IPS DF 4.7 (cell line): ENCODE data around the gene BMP2K.

Experiments used
- DNase-seq: peaks from one replicate; pipeline ENCODE4 v3.0.0-alpha.2; 2013; ENCODE audit warnings: low spot score; ENCODE audit errors: extremely low read depth

Gene BMP2K

DNA sequence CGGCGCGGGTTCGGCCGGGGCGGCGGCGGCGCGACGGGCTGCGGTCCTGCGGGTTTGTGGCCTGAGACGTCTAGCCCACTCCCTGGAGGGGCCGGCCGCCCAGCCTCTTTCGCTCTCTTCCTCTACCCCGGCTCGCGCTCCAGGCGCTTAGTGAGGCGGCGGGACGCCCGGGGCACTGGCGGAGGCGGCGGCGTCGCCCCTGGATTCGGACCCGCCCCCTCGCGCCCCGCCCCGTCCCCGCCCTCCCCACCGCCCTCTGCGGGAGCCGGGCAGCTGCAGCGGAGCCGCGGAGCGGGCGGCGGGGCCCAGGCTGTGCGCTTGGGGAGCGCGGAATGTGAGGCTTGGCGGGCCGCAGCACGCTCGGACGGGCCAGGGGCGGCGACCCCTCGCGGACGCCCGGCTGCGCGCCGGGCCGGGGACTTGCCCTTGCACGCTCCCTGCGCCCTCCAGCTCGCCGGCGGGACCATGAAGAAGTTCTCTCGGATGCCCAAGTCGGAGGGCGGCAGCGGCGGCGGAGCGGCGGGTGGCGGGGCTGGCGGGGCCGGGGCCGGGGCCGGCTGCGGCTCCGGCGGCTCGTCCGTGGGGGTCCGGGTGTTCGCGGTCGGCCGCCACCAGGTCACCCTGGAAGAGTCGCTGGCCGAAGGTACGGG, at the start of gene BMP2K:
TSS of gene BMP2K (plus strand) at position 272 of the 650 bp plus-strand sequence. CDS start at position 466, 194 bp downstream.
- no peak for DNase-seq

GRCh38 chr4:78726546-78726945, 49.6 kb upstream of the BMP2K start:
- DNase-seq = no peak

DNA sequence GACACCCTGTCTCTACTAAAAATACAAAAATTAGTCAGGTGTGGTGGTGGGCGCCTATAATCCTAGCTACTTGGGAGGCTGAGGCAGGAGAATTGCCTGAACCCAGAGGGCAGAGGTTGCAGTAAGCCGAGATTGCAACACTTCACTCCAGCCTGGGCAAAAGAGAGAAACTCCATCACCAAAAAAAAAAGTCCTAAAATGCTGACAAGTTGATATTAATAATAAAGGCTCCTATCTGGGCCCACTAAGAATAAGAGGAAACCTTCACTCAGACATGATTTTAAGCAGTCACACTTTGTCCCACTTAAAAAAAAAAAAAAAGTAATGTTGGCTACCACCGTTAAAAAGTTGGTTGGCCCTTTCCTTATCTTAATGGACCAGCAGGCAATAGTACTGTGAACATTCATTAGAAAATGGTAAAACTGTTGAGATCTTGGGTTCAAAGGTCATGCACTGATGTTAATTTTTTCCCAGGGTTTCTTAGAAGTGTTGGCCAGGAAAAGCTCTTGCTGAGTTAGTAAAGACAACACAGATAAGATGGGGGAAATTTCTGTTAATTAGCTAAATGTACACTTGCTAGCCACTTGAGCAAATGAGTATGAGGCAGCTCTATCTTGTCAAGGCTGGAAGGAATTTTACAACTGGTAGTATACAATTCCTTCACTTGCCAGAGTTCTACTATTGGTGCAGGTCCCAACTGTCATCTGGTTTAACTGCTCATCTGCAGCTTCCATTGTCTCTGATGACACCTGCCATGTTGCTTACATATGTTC, 43.6 kb upstream of the BMP2K start:
- no peak for DNase-seq

DNA sequence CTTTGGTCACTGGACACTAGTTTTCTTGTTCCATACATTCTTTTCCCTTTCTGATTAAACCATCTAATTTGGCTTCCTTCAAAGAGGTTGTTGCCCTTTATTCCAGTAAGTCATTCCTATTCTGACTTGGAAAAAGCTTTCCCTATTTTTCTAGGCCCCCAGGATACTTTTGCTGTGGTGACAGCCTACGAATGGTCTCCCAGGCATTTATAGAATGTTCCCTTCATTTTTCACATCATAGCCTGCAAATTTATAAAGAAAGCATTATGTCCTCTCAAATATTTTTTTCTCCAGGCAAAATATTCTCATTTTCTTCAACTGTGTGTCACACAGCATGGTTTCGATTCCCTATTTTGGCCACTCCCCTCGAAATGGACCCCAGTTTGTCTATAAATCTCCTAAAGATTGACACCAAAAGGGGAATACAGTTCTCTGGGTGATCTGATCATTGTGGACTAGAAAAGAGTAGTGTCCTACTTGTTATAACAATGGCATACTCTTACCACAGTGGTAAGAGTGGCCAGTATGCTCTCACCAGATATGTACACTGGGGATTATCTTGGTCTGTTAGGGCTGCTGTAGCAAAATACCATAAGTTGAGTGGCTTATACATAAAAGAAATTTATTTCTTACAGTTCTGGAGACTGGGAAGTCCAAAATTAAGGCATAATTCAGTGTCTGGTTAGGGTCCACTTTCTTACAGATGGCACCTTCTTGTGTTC, 41.5 kb upstream of the BMP2K start:
- no peak for DNase-seq

DNA sequence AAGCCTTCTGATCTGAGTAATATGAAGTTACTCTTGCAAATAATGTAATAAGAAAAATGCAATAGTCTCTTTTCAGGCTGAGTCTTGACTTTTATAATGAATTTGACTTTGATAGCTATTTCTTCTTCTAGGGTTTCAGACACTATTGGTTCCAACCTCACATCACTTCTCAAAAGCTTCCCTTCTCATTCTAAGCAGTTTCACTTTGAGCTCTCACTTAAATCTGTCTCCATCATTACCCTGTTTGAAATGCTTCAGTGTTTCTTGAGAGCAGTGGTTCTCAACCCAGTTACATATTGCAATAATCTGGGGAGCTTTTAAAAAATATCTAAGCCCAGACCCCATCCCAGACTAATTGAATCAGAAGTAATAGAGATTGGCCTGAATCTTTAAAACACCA, 40.5 kb upstream of the BMP2K start:
- DNase-seq = no peak

GRCh38 chr4:78737035-78737434, 39.1 kb upstream of the BMP2K start:
- DNase-seq = no peak

DNA sequence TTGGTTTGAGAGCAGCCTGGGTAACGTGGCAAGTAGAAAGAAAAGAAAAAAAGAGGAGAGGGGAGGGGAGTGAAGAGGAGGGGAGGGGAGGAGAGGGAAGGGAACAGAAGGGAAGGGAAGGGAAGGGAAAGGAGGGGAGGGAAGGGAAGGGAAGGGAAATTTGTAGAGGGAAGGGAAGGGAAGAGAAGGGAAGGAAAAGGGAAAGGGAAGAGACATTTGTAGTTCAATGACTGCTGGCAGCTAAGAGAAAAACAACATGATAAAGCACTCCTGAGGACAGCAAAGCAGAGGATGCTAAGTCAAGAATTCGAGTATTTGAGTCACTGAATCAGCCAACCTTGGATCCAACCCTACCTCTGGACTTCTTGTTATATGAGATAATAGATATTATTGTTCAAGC, 38.2 kb upstream of the BMP2K start:
- DNase-seq = no peak

GRCh38 chr4:78742300-78742699, 33.9 kb upstream of the BMP2K start:
- DNase-seq = no peak

GRCh38 chr4:78747475-78747922, 28.7 kb upstream of the BMP2K start:
- DNase-seq = no peak

DNA sequence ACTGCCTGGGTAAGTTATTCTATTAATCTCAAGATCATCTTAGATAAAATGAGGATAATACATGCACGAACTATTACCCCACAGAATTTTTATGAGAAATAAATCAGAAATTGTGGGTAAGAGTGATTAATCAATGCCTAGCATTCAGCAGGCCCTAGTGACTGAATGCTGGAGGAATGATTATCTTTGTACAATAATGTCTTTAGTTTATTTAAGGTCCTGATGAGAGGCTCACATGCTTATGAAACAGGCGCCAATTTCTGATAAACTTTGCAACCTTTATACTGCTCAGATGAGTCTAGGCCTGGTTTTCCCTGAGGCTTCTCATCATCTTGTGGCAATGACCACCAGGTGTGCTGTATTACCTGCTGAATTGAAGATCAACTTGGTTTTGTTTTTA, 27.8 kb upstream of the BMP2K start:
- no peak for DNase-seq

DNA sequence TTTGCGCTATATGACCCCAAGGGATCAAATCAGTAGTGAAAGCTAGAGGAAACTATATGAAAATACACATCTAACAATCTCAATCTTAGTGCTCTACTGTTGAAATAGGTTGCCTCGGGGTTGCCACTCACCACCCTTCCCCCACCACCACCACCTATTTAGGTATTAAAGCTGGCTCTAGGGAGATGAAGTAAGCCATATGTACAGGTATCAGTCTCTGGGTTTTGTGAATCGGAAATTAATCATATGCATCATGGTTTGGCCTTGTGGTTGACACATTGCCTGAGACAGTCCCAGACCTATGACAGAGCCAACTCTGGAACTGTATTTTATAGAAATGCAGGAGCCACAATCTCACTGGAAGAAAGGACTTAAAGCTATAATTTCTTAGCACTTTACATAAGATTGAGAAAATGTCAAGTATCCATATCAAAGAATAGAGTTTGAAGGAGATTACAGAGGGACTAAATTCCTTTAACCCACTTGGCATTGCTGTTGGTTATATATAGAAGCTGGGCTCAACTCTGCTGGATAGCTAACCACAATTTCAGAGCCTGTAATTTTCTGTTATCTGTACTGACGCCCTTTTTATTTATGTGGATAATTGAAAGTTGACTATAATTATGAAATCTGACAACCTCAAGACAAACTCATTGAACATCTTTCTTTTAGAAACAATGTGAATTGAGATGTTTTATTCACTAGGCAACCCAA, 26.7 kb upstream of the BMP2K start:
- no peak for DNase-seq

DNA sequence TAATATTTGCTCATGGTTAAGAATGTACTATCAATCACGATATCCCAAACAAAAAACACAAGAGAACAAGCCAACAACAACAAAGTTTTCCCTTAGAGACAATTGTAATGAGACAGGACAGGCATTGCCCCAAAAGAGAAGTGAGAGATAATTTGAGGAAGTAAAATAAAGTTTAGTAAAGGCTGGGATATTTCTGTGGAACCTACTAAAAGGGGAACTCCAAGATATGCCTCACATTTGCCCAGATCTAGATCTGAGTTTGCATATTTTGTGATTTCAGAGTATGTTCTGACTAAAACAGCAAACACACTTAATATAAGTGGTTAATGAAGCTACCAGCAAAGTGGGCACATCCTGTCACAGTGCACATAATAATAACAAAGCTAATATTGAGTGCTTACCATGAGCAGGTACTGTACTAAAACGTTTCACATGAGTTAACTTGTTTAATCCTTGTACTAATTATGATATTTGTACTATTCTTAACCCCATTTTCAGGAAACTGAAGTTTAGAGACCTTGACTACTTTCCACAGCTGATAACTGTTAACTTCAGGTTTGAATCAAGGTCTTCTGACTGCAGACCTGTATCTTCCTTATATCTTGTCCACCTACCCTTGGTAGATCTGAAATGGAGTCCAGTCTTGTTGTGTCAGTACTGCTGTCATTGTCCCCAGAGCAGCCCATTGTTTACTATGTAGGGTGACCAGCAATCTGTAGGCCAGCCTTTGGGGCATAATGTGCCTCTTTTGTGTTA, 26.0 kb upstream of the BMP2K start:
- no peak for DNase-seq

GRCh38 chr4:78753091-78753490, 23.1 kb upstream of the BMP2K start:
- no peak for DNase-seq

GRCh38 chr4:78754872-78755271, 21.3 kb upstream of the BMP2K start:
- DNase-seq = no peak

GRCh38 chr4:78756137-78756536, 20.0 kb upstream of the BMP2K start:
- no peak for DNase-seq

GRCh38 chr4:78756776-78757175, 19.4 kb upstream of the BMP2K start:
- DNase-seq = no peak

DNA sequence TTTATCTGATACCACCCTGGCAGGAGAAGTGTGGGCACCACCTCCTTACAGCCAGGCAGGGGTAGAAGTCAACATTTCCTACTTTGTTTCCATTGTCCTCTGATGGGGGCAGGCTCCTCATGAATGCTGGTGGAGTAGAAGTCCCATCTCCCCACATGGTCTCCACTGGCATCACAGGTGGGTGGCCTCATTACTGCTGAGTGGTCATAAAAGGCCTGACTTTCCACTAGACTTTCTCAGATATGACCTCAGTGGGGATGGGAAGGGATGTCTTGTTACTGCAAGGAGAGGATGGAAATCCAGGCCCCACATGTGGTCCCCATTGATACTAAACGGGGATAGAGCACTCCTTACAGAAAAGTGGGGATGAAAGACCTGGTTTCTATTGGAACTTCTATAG, 18.6 kb upstream of the BMP2K start:
- DNase-seq = no peak

DNA sequence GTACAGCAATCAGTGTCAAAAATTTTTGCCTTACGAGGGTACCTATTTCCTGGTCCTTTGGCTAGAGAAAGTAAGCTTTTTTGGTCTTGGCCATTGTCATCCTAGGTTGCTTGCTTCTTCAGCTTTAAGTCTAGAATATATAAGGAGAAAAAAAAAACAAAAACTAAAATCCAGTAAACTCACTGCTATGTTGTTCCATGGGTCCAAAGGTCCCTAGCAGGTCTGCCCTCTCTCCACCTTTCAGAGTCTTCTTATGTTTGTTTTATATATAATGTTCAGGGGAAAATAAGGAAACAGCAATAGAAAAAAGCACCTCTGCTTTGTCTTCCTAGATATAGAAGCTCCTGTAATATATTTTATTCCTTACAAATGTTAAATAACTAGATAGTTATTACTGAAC, 18.1 kb upstream of the BMP2K start:
- no peak for DNase-seq

- DNase-seq = no peak
Measured at GRCh38 chr4:78762529-78762928, 13.6 kb upstream of the BMP2K start.

DNA sequence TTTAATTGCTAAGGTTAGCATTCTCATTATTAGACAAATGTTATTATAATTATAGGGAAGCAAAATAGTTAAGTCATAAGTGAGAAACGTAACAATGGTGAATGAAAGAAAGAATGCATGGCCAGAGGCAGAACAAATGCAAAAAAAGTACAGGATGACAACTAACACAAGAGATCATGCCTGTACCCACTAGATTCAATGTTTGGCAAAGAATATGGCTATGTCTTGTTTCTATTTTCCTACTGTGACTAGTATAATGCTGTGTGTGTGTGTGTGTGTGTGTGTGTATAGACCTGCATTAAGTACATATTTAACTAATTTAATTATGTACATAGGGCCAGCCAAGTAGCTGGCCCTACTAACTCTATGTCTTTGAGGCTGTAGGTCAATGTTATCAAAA, 12.9 kb upstream of the BMP2K start:
- DNase-seq = no peak

- no peak for DNase-seq
Measured at GRCh38 chr4:78763763-78764387, 12.3 kb upstream of the BMP2K start.
